SU-DHL-6 (cell line): ENCODE data around the gene ALCAM.

Source experiments
- CTCF ChIP-seq: fragments of 200-600 bp; sonication (generic); IDR thresholded peaks from one replicate; pipeline ENCODE4 v1.5.1; 2017; ENCODE audit warnings: antibody characterized with exemption, mild to moderate bottlenecking, low read length, moderate library complexity; ENCODE audit not compliant: insufficient read depth, poor library complexity, severe bottlenecking
- EZH2phosphoT487 ChIP-seq: fragments of 200-600 bp; sonication (generic), shearing (Covaris generic); conservative IDR thresholded peaks from 2 replicates; pipeline ENCODE4 v1.6.1; 2018; ENCODE audit warnings: mild to moderate bottlenecking, antibody characterized with exemption, low read length, moderate library complexity, mixed read lengths

GRCh38 chr3:105423397-105423796 is 56.7 kb downstream of the ALCAM start:
- TF ChIP-seq CTCF (no peak), EZH2phosphoT487 (no peak)
